GM23338 (cell line): ENCODE results near the gene TMC3.

ENCODE experiments used
- CTCF ChIP-seq, 2 experiments: fragments of 200-600 bp in 1 of 2; sonication (generic) in 1 of 2; conservative IDR thresholded peaks; 2 replicates each; pipeline versions ENCODE4 v1.5.1 to v1.6.1; 2016 to 2017; ENCODE audit warnings: antibody characterized with exemption in 2 of 2, low read depth in 2 of 2, mild to moderate bottlenecking in 2 of 2, moderate library complexity in 1 of 2
- JUNB ChIP-seq: IDR thresholded peaks from one replicate; pipeline ENCODE4 v1.6.1; 2016; ENCODE audit warnings: antibody characterized with exemption; ENCODE audit not compliant: unreplicated experiment
- POLR2AphosphoS5 ChIP-seq: IDR thresholded peaks from 2 replicates; pipeline ENCODE4 v1.6.1; 2016; ENCODE audit warnings: antibody characterized with exemption, low read depth
- REST ChIP-seq: IDR thresholded peaks from one replicate; pipeline ENCODE4 v1.6.1; 2018; ENCODE audit warnings: antibody characterized with exemption; ENCODE audit not compliant: unreplicated experiment

GRCh38 chr15:81282911-81283310, 91.1 kb downstream of the TMC3 start:
- TF ChIP-seq CTCF (conservative IDR thresholded peaks at IDR 0.05; ENCODE audit: low read depth in 2 of 2) (no peak), POLR2AphosphoS5 (no peak), REST (no peak), JUNB (no peak)
